Pancreas (tissue), 10 donors: ENCODE results near the gene MALL. TPM values are rescaled to one million over a fixed set of nuclear protein-coding genes. Genes with fewer than 3 reads are reported as not detected.
A peak's percentile ranks its signal among the peaks of the same experiment; 100 is the strongest.
"Not testable (repeated sequence)": the region's sequence is repeated elsewhere in the genome, so short reads cannot be mapped to it uniquely, and the experiment has no call there.

Source experiments
- ATAC-seq, 4 donors: fragments of 200-7000 bp; cut with Tn5 transposase; one replicate each; pipeline versions ENCODE4 v1.8.0 to v1.9.1; 2020; ENCODE audit warnings: mild to moderate bottlenecking in 4 of 4, moderate library complexity in 4 of 4
- DNase-seq, 6 donors: peaks; one replicate each; pipeline ENCODE4 v3.0.0-alpha.2; 2020
- FAIRE-seq: peaks from 2 replicates; lab custom pipeline; 2012; peaks lifted over from hg19 to GRCh38; lab: Jason Lieb, UNC
- H3K27ac ChIP-seq, 4 donors: fragments of 200-600 bp; sonication (generic); 1 replicate in 3 of 4; 2 replicates in 1 of 4; pipeline versions ENCODE4 v1.5.0 to v1.8.0; 2020
- H3K27me3 ChIP-seq, 4 donors: fragments of 200-600 bp; one replicate each; pipeline ENCODE4 v1.8.0; 2021
- H3K36me3 ChIP-seq, 3 donors: fragments of 200-600 bp; sonication (generic) in 1 of 3; one replicate each; pipeline versions ENCODE4 v1.5.0 to v1.8.0; 2020 to 2021
- H3K4me1 ChIP-seq, 3 donors: fragments of 200-600 bp; one replicate each; pipeline ENCODE4 v1.8.0; 2021
- H3K4me3 ChIP-seq, 4 donors: fragments of 200-600 bp; sonication (generic) in 2 of 4; one replicate each; pipeline versions ENCODE4 v1.5.0 to v1.8.0; 2020 to 2021
- H3K9me3 ChIP-seq, 4 donors: fragments of 200-600 bp; one replicate each; pipeline ENCODE4 v1.8.0; 2021
- CTCF ChIP-seq, 4 donors: fragments of 200-600 bp; sonication (generic) in 3 of 4; IDR thresholded peaks; one replicate each; pipeline versions ENCODE4 v1.5.0 to v1.8.0; 2021; ENCODE audit warnings: antibody characterized with exemption in 4 of 4
- WGBS, 2 donors: extraction: QIAGEN DNeasy Blood & Tissue Kit; methylation state at CpG; one replicate each; pipeline ENCODE4 v1.1.7; 2013; 5-methylcytosine and 5-hydroxymethylcytosine counted together
- intact Hi-C, 3 donors: fragments of 100-400 bp; cut with DNase I; formaldehyde crosslinking; loops; one replicate each; pipeline versions ENCODE4 v1.11.1 to v1.14.2; 2022
- polyA plus RNA-seq, 2 donors: library from polyadenylated mRNA; stranded (reverse); fragments of 200-250 nt; gene quantifications; one replicate each; pipeline ENCODE4 v1.2.3, GENCODE V29; 2013
- total RNA-seq, 6 donors: library from RNA; stranded (reverse); fragmentation: NEBNext Ultra II Directional in 4 of 6; extraction: Animal tissue kit (Norgen Biotek cat#: 25700) in 4 of 6; gene quantifications; one replicate each; pipeline versions ENCODE4 v1.2.1 to v1.2.4, GENCODE V29; 2021 to 2023
- donor health status: healthy with polysubstance abuse.
- donor health status: DM: no; HTN: no; CAD: no; lungs with moderate emphysema.
- donor health status: DM: no; HTN: no; CAD: no.
- donor health status: control.
- donor health status: control.
- donor health status: Bipolar disorder and iron deficiency.
- donor health status: DM: yes; HTN: yes; CAD: no.
- donor health status: DM: no; HTN: no; CAD: no.
- donor health status: DM: no; HTN: no; CAD: no.
- donor health status: DM: yes; HTN: yes; CAD: no.

MALL gene
- total and polyA plus RNA-seq, 8 donors, result 2.4 to 12.9 (median 4.1) TPM

- WGBS, 2 donors, result 58 to 69% methylated on average over 9 of the region's 9 CpGs
- Histone ChIP-seq H3K4me1 (peaks cover 0 to 9% (median 0%) of the 10 kb centered on the region in 3 donors), H3K4me3 (no peak overlapping the region), H3K9me3 (no peaks in the 10 kb centered on the region), H3K36me3 (no peaks in the 10 kb centered on the region), H3K27ac (peak overlapping the region; percentile 31 to 88 (median 67)), H3K27me3 (no peaks in the 10 kb centered on the region)
- FAIRE-seq, result no peak
- DNase-seq, result no peak
- no peak for TF ChIP-seq CTCF (IDR thresholded peaks at IDR 0.05)
- ATAC-seq, result peak in 3 of 4 donors; percentile 5 to 12 (median 5)
- intact Hi-C loops, result no loop called here
Observed at GRCh38 chr2:110101901-110102803, 13.5 kb downstream of the MALL start.

- peak; percentile 86 to 90 (median 90) for ATAC-seq
- Histone ChIP-seq H3K4me1 (peaks cover 0 to 9% (median 0%) of the 10 kb centered on the region in 3 donors), H3K4me3 (no peak overlapping the region), H3K27ac (peak overlapping the region; percentile 54 to 88 (median 67)), H3K9me3 (no peaks in the 10 kb centered on the region), H3K36me3 (no peaks in the 10 kb centered on the region), H3K27me3 (no peaks in the 10 kb centered on the region)
- 4 to 5% methylated on average over 11 of the region's 11 CpGs for WGBS, 2 donors
- intact Hi-C loops, result no loop called here
- peak; percentile 79 to 92 (median 85) for DNase-seq
- TF ChIP-seq CTCF (IDR thresholded peaks at IDR 0.05), result no peak
- peak; percentile 63 for FAIRE-seq
Observed at GRCh38 chr2:110101280-110101844, 14.3 kb downstream of the MALL start.

- H3K4me1 ChIP-seq, ATAC-seq, H3K9me3 ChIP-seq, H3K27me3 ChIP-seq, FAIRE-seq, H3K4me3 ChIP-seq, intact Hi-C loops, H3K36me3 ChIP-seq: not testable (repeated sequence)
- peak overlapping the region; percentile 31 to 88 (median 66) for H3K27ac ChIP-seq
- 65 to 74% methylated on average over 4 of the region's 4 CpGs for WGBS, 2 donors
- peak in 2 of 6 donors; percentile 37 to 39 for DNase-seq
Observed at GRCh38 chr2:110100880-110101279, 14.7 kb downstream of the MALL start.

- H3K9me3 ChIP-seq, result no peaks in the 10 kb centered on the region
- H3K36me3 ChIP-seq, result no peaks in the 10 kb centered on the region
- intact Hi-C loops, result no loop called here
- H3K4me1 ChIP-seq, result peaks cover 0 to 9% (median 0%) of the 10 kb centered on the region in 3 donors
- H3K27ac ChIP-seq, result peak overlapping the region; percentile 31 to 88 (median 66)
- DNase-seq (no peak), FAIRE-seq (no peak), ATAC-seq (no peak)
- no peaks in the 10 kb centered on the region for H3K27me3 ChIP-seq
- no peak overlapping the region for H3K4me3 ChIP-seq
- 65 to 66% methylated on average over 7 to 8 of the region's 8 CpGs for WGBS, 2 donors
- no peak for TF ChIP-seq CTCF (IDR thresholded peaks at IDR 0.05)
Observed at GRCh38 chr2:110100480-110100879, 15.1 kb downstream of the MALL start.

GRCh38 chr2:110099471-110100225, 16.0 kb downstream of the MALL start:
- Histone ChIP-seq H3K27me3 (no peaks in the 10 kb centered on the region), H3K4me3 (no peak overlapping the region), H3K9me3 (no peaks in the 10 kb centered on the region), H3K4me1 (peaks cover 0 to 9% (median 0%) of the 10 kb centered on the region in 3 donors), H3K27ac (peak overlapping the region; percentile 10 to 88 (median 55)), H3K36me3 (no peaks in the 10 kb centered on the region)
- FAIRE-seq, result no peak
- TF ChIP-seq CTCF (IDR thresholded peaks at IDR 0.05), result no peak
- peak in 1 of 6 donors; percentile 31 for DNase-seq
- no peak for ATAC-seq
- 78 to 84% methylated on average over 8 to 10 of the region's 10 CpGs for WGBS, 2 donors
- intact Hi-C loops, result no loop called here
